ENCODE results near the gene CEP97.

CEP97 gene

DNA sequence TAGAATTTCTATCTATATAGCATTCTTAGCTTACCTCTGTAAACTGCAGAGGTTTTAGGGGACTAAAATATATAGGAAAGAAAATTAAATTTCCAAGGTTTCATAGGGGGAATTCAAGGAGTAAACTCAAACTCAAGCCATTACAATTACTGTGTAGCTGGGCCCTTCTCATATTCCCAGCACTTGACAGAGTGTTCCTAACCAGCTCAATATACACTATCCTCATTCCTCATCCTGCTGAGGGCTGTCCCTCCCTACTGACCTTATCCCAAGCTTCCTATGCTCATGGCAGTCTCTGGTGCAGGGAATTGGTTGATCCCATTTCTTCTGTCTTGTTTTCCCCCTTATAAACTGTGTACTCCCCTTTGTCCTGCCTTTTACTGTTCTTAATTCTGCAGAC lies 88.5 kb downstream of the CEP97 start:
- TF ChIP-seq POLR2A (IDR thresholded peaks at IDR 0.05; ENCODE audit: low read depth, low read length): no peak
- FAIRE-seq: no peak
- DNase-seq (ENCODE audit: insufficient read length, low spot score): no peak

DNA sequence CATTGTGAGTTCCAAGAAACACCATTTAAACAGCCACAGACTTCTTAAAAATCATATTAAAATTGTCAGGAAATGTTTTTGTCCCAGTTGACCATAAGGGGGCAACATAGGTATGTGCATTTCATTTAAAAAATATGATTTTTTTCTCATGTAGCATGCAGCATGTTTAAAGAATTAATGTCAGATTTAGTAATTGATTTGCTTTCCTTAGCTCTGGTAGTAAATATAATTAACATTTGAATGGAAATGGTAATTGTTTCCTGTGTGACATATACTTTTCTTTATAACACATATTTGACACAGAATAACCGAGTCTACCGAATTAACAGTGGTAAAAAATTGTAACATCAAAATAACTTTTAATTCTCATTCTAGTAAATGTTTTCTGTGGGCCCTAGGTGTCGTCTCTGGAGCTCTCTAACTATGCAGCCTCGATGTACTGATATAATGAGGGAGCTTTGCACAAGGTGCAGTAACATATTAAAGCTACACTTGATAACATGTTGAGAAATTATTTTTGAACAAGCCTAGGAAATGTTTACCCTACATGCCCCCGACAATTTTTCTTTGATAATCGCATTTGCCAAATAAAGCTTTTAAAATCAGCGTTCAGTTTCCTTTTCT lies 89.5 kb downstream of the CEP97 start:
- DNase-seq (ENCODE audit: insufficient read length, low spot score) (no peak), FAIRE-seq (peak; percentile 27)
- TF ChIP-seq POLR2A (IDR thresholded peaks at IDR 0.05; ENCODE audit: low read depth, low read length): no peak

DNA sequence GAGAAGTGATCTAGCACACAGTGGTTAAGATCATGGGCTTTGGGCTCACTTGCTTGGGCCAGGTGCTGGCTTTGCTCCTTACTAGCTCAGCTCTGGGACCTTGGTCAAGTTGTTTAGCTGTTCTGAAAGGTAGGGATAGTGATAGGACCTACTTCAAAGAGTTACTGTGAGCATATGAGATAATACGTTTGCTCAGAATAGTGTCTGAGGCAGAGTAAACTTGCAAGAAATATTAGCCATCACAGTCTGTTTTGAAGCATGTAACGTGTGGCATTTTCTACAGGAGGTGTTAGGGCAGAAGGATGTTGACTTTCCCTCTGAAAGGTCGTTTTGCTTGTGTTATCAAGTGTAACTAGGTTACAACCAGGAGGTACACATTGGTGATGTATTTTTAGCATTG lies 90.4 kb downstream of the CEP97 start:
- FAIRE-seq (no peak), DNase-seq (ENCODE audit: insufficient read length, low spot score) (no peak)
- TF ChIP-seq POLR2A (IDR thresholded peaks at IDR 0.05; ENCODE audit: low read depth, low read length): no peak

DNA sequence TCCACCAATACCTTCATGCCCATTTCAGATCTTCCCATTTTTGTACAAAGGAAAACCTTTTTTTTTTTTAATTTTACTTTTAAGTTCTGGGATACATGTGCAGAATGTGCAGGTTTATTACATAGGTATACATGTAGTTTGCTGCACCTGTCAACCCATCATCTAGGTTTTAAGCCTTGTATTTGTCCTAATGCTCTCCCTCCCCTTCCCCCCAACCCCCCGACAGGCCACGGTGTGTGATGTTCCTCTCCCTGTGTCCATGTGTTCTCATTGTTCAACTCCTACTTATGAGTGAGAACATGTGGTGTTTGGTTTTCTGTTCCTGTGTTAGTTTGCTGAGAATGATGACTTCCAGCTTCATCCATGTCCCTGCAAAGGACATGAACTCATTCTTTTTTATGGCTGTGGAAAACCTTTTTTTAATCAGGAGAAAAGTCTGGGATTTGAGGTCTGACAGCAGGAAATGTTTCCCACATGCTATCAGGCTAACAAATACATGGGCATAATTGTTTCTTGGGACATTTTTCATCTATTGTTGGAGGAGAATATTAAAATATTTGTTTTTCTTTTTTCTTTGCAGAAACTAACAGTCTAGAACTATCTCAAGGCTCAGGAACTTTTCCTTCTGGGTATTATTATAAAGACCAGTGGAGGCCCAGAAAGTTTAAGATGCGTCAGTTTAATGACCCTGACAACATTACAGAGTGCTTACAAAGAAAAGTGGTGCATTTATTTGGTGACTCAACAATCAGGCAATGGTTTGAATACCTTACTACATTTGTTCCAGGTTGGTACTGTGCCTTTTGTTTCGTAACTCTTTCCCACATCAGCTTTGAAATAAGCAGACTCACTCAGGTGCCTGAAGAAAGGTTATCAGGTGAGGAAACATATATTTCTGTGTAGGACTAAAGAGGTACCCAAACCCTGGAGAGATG lies 92.1 kb downstream of the CEP97 start:
- TF ChIP-seq POLR2A (IDR thresholded peaks at IDR 0.05; ENCODE audit: low read depth, low read length): no peak
- DNase-seq (ENCODE audit: insufficient read length, low spot score) (no peak), FAIRE-seq (peak; percentile 48)

DNA sequence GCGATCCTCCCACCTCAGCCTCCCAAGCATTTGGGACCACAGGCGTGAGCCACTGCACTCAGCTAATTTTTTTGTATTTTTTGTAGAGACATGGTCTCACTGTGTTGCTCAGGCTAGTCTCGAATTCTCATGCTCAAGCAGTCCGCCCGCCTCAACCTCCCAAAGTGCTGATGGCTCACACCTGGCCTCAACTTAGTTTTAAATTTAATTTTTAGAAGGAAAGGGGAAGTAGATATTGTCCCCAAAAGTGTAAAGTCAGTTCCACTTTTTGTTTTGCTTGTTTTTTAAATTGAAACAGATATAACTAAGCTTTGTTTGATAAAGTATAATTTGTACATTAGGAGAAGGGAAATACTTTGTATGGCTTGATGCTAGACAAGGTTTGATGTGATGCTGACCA lies 93.6 kb downstream of the CEP97 start:
- FAIRE-seq (no peak), DNase-seq (ENCODE audit: insufficient read length, low spot score) (no peak)
- TF ChIP-seq POLR2A (IDR thresholded peaks at IDR 0.05; ENCODE audit: low read depth, low read length): no peak

DNA sequence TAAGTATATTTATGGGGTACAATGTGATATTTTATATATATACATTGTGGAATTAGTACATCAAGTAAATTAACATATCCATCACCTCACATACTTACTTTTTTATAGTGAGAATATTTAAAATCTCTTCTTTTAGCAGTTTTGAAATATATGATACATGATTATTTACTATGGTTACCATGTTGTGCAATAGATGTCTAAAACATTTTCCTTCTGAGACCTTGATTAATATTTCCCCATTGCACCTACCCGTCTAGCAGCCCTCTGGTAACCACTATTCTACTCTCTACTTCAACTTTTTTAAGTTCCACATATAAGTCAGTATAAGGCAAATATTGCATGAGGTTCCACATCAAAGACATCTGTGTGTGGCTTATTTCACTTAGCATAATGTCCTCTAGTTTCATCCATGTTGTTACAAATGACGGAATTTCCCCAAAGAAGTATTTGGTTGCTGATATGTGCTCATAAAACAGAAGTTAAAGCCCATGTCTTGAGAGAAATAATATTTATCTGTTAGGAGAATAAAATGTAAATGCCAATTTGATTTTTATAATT lies 95.3 kb downstream of the CEP97 start:
- FAIRE-seq (no peak), DNase-seq (ENCODE audit: insufficient read length, low spot score) (no peak)
- no peak for TF ChIP-seq POLR2A (IDR thresholded peaks at IDR 0.05; ENCODE audit: low read depth, low read length)

Measured in H54 (cell line).